MM.1S (cell line): ENCODE results near the gene MUC4.

Experiments
- DNase-seq: peaks from one replicate; pipeline ENCODE4 v3.0.0-alpha.2; 2015
- H2AFZ ChIP-seq: fragments of 300-600 bp; sonication (generic); 2 replicates; pipeline ENCODE4 v1.6.0; 2016; ENCODE audit warnings: antibody characterized with exemption, low read length
- H3F3A ChIP-seq: fragments of 300-600 bp; sonication (generic); 2 replicates; pipeline ENCODE4 v1.6.1; 2016; ENCODE audit warnings: mild to moderate bottlenecking, antibody characterized with exemption, low read length, moderate library complexity, mixed read lengths; ENCODE audit not compliant: insufficient read depth
- H3K27ac ChIP-seq: fragments of 300-600 bp; sonication (generic); 2 replicates; pipeline ENCODE4 v1.5.1; 2016; ENCODE audit warnings: mild to moderate bottlenecking, low read length
- H3K27me3 ChIP-seq: fragments of 300-600 bp; sonication (generic); replicated peaks from 2 replicates; pipeline ENCODE4 v1.6.0; 2016; ENCODE audit warnings: low read length; ENCODE audit not compliant: insufficient read depth
- H3K36me3 ChIP-seq: fragments of 300-600 bp; sonication (generic); replicated peaks from 2 replicates; pipeline ENCODE4 v1.6.1; 2016; ENCODE audit warnings: mild to moderate bottlenecking, low read length, mixed read lengths; ENCODE audit not compliant: insufficient read depth
- H3K4me1 ChIP-seq: fragments of 300-600 bp; sonication (generic); 2 replicates; pipeline ENCODE4 v1.6.1; 2016; ENCODE audit warnings: low read length, mixed read lengths
- H3K4me2 ChIP-seq: fragments of 300-600 bp; sonication (generic); 2 replicates; pipeline ENCODE4 v1.6.0; 2016; ENCODE audit warnings: low read depth, low read length
- H3K4me3 ChIP-seq: fragments of 300-600 bp; sonication (generic); 2 replicates; pipeline ENCODE4 v1.5.1; 2016; ENCODE audit warnings: low read length, mixed read lengths
- H3K79me2 ChIP-seq: fragments of 300-600 bp; sonication (generic); 2 replicates; pipeline ENCODE4 v1.6.1; 2016; ENCODE audit warnings: mixed run types, low read length, mixed read lengths
- H3K9ac ChIP-seq: fragments of 300-600 bp; sonication (generic); 2 replicates; pipeline ENCODE4 v1.6.1; 2016; ENCODE audit warnings: low read length, mixed read lengths
- H3K9me2 ChIP-seq: fragments of 300-600 bp; sonication (generic); replicated peaks from 2 replicates; pipeline ENCODE4 v1.6.1; 2016; ENCODE audit warnings: mild to moderate bottlenecking, low read length, mixed read lengths; ENCODE audit not compliant: insufficient read depth
- H3K9me3 ChIP-seq: fragments of 300-600 bp; sonication (generic); replicated peaks from 2 replicates; pipeline ENCODE4 v1.6.1; 2016; ENCODE audit warnings: mild to moderate bottlenecking, low read length, mixed read lengths; ENCODE audit not compliant: insufficient read depth
- H4K20me1 ChIP-seq: fragments of 300-600 bp; sonication (generic); 2 replicates; pipeline ENCODE4 v1.6.1; 2016; ENCODE audit warnings: mild to moderate bottlenecking, low read length, moderate library complexity, mixed read lengths; ENCODE audit not compliant: insufficient read depth
- CTCF ChIP-seq: fragments of 300-600 bp; sonication (generic); IDR thresholded peaks from 2 replicates; pipeline ENCODE4 v1.5.1; 2016; ENCODE audit warnings: antibody characterized with exemption, low read length, mixed read lengths
- EZH2 ChIP-seq: fragments of 300-600 bp; sonication (generic); optimal IDR thresholded peaks from 2 replicates; pipeline ENCODE3; 2017; ENCODE audit warnings: low read depth, mild to moderate bottlenecking, antibody characterized with exemption, low read length, mixed read lengths
- EZH2phosphoT487 ChIP-seq: fragments of 300-600 bp; sonication (generic); IDR thresholded peaks from 2 replicates; pipeline ENCODE4 v1.6.1; 2018; ENCODE audit warnings: antibody characterized with exemption, low read length

The MUC4 gene

GRCh38 chr3:195823280-195823679 lies 11.6 kb upstream of the MUC4 start:
- H3K36me3 ChIP-seq = no peaks in the 10 kb centered on the region
- no peaks in the 10 kb centered on the region for H3K9me2 ChIP-seq
- no peak for DNase-seq
- H3K27ac ChIP-seq = no peak overlapping the region
- no peak for TF ChIP-seq EZH2phosphoT487
- TF ChIP-seq EZH2 = no peak
- no peak for TF ChIP-seq CTCF
- no peak overlapping the region for H2AFZ ChIP-seq
- no peaks in the 10 kb centered on the region for H4K20me1 ChIP-seq
- H3K79me2 ChIP-seq = no peaks in the 10 kb centered on the region
- H3K9ac ChIP-seq = no peak overlapping the region
- H3K27me3 ChIP-seq = peaks cover 60% of the 10 kb centered on the region
- no peaks in the 10 kb centered on the region for H3K9me3 ChIP-seq
- no peaks in the 10 kb centered on the region for H3F3A ChIP-seq
- H3K4me3 ChIP-seq = no peak overlapping the region
- peaks cover 4% of the 10 kb centered on the region; the same call in 1 of the 2 replicates for H3K4me1 ChIP-seq
- no peak overlapping the region for H3K4me2 ChIP-seq

DNA sequence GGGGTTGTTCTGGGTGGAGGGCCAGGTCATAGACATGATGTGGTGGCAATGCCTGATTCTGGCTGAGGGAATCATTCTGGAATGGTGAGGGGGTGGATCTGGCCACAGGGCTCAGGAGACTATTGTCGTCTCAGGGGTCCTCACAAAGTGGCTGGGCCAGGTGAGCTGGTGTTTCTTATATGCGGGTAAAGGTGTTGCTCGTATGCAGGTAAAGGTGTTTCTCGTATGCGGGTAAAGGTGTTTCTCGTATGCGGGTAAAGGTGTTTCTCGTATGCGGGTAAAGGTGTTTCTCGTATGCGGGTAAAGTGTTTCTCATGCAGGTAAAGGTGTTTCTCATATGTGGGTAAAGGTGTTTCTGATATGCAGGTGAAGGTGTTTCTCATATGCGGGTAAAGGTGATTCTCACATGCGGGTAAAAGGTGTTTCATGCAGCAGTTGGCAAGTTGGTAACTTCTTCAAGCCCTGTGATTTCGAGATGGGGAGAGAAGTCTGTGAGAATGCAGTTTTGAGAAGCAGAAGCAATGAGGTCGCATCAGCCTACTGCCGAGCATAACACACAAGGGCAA lies 10.5 kb upstream of the MUC4 start:
- Histone ChIP-seq H3K4me3 (no peak overlapping the region), H3K27ac (no peak overlapping the region), H3F3A (no peaks in the 10 kb centered on the region)

DNA sequence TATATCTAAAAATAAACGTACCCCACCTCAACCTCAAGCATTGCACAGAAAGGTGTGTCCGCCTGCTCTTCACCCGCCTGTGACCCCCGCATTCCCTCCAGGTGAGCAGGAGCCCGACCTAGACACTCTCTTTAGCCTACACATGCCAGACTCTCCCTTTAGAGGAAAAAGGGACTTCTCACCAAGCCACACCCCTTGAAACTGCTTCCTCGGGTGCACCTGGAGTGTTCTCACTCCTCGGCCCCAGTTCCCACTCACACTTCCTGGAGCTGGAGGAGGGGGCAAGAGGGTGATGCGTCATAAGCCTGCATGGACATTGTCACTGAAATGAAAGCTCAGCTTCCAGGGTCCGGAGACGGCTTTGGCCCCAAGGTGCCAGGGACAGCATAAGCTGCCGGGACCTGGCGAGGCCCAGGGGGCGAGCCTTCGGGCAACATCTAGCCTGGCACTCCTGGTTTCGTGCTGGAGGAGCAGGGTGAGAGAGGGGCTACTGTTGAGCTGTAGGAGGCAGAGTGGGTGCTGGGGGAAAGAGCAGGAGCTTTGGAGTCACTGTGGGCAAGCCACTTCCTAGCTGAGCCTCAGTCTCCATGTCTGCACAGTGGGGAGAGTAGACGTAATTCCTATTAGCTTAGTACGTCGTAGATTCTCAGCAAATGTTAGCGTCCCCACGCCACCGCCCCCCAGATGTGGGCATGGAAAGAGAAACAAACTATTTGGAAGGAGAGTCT lies 9.8 kb upstream of the MUC4 start:
- H3K4me1 ChIP-seq = peaks cover 4% of the 10 kb centered on the region; the same call in 1 of the 2 replicates
- no peaks in the 10 kb centered on the region for H3K9me2 ChIP-seq
- no peaks in the 10 kb centered on the region for H3K79me2 ChIP-seq
- no peak for DNase-seq
- H3K4me2 ChIP-seq = peak overlapping the region; percentile 28; the same call in 1 of the 2 replicates
- H3K9ac ChIP-seq = no peak overlapping the region
- TF ChIP-seq EZH2 = no peak
- no peak for TF ChIP-seq CTCF
- TF ChIP-seq EZH2phosphoT487 = no peak
- peaks cover 76% of the 10 kb centered on the region for H3K27me3 ChIP-seq
- H3K9me3 ChIP-seq = no peaks in the 10 kb centered on the region
- no peak overlapping the region for H3K27ac ChIP-seq
- no peaks in the 10 kb centered on the region for H4K20me1 ChIP-seq
- H3K4me3 ChIP-seq = no peak overlapping the region
- H3K36me3 ChIP-seq = no peaks in the 10 kb centered on the region
- H2AFZ ChIP-seq = no peak overlapping the region
- H3F3A ChIP-seq = no peaks in the 10 kb centered on the region

More for the DNA sequence above, 10.5 kb upstream of the MUC4 start:
- Histone ChIP-seq H3K4me1 (peaks cover 4% of the 10 kb centered on the region; the same call in 1 of the 2 replicates), H2AFZ (no peak overlapping the region), H3K9me3 (no peaks in the 10 kb centered on the region), H3K9me2 (no peaks in the 10 kb centered on the region), H3K27me3 (peaks cover 71% of the 10 kb centered on the region), H4K20me1 (no peaks in the 10 kb centered on the region), H3K9ac (no peak overlapping the region), H3K36me3 (no peaks in the 10 kb centered on the region), H3K4me2 (no peak overlapping the region), H3K79me2 (no peaks in the 10 kb centered on the region)
- no peak for DNase-seq
- TF ChIP-seq EZH2 = no peak
- no peak for TF ChIP-seq CTCF
- no peak for TF ChIP-seq EZH2phosphoT487
